Measurements from ENCODE around the gene PALM.
"Not testable (repeated sequence)": the region's sequence is repeated elsewhere in the genome, so short reads cannot be mapped to it uniquely, and the experiment has no call there.

Gene PALM

GRCh38 chr19:708154-709143, at the start of gene PALM:
Gene PALM, plus strand, starts transcription at chr19:708935. Its CDS starts 212 bp downstream, at chr19:709147.
- no peak for FAIRE-seq

DNA sequence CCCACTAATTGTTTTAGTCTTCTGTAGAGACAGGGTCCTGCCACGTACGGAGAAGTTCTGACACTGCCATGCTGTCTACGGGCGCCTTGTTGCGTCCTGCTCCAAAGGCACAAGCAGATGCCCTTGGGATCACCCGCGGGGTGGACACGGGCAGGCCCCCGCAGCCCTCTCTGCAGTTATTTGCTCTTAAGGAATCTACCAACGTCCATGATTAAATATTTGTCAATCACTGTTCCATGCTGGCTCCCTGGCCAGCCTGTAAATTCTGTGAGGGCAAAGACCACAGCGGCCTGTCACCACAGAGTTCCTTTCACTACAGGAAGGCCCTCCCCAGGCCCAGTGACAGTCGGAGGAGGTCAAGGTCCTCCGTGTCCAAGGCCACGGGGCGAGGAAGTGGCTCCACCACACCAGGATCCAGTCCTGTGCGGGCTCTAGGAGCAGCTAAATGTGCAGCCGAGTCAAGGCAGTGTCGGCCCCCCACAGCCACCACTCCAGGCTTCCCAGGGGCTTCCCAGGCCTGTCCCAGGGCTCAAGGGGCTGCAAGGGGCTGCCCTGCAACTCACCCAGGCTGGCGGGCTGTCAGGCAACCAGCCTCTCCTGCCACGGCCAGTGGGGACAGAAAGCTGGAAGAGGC, 47.8 kb upstream of the PALM start:
- no peak for FAIRE-seq

DNA sequence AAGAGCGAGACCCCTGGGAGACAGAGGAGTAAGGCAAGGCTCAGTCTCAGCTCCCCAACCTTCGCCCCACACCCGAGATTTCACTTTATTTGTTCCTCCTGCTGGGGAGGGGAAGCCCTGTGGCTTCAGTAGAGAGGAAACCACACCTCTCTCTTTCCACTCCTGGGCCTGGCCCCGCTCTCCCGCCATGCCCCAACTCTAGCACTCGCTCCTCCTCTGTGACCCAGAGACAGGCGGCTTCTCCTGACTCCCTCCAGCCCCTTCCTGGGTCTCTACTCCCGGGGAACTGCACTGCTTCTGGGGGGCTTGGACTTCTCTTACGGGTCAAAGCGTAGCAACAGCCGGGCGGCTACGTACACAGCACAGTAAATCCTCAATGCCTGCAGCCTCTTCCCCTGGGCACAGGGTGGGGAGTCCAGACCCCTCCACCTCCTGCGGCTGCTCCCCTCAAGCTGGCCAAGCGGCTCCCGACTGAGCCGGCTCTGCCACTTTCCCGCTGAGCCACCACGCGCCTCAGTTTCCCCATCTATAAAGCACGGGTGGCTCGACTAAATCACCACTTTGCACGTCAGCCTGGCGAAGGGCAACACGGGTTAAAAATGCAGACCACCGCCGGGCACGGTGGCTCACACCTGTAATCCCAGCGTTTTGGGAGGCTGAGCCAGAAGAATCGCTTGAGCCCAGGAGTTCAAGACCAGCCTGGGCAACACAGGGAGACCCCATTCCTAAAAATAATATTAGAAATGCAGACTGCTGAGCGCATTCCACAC, 47.1 kb upstream of the PALM start:
- FAIRE-seq = no peak

GRCh38 chr19:662207-662961, 46.4 kb upstream of the PALM start:
- FAIRE-seq = no peak

DNA sequence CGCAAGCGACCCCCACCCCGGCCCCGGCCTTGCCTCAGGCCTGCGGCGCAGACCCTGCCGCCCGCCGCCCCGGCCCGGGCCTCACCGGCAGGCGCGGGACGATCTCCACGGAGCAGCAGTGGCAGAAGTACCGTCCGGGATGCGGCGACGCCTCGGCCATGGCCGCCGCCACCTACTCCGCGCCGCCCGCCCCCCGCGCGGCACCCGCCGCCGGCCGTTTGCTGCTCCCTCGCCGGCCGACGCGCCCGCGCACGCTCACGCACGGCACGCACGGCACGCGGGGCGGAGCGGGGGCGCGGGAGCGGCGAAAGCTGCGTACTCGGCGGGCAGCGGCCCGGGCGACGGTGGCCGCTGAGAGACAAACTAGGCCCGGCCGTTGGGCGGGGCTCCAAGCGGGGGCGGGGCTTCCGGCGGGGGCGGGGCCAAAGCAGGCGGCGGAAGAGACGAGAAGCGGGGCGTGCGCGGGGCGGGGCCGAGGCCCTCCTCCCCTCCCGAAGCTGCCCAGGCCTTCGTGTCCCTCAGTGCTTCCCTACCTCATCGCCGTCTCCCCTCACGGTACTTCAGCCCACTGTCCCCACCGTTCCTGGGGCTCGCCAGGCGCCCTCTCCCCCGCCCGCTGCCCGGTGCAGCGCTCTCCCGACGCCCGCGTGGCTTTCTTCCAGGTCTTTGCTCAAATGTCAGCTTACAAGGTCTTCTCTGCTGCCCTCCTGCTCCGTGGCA, 45.6 kb upstream of the PALM start, which contains the start of gene RNF126:
Gene RNF126, minus strand, starts transcription at position 253 of the 720 bp plus-strand sequence. Its CDS starts 93 bp downstream, at position 160.
- no peak for FAIRE-seq

DNA sequence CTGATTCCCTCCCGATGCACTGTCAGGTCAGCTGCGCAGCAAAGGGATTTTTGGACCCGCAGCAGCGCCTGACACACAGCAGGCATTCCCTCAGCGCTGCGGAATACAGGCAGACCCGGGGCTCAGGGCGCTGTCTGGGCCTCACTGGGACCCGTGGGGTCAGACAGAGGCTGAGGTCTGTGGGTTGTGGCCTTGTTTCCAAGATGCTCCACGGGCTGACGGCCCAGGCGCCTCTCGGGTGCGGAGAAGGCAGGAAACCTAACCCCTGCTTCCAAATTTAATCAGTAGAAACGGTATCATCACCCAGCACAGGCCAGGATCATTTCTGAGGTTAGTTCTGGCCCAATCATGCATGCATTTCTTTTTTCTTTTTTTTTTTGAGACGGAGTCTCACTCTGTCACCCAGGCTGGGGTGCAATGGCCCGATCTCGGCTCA, 45.0 kb upstream of the PALM start:
- no peak for FAIRE-seq

GRCh38 chr19:664913-665443, 43.8 kb upstream of the PALM start:
- no peak for FAIRE-seq

- not testable (repeated sequence) for FAIRE-seq
Measured at GRCh38 chr19:666985-667573, 41.7 kb upstream of the PALM start.

- not testable (repeated sequence) for FAIRE-seq
Measured at GRCh38 chr19:668675-669434, 39.9 kb upstream of the PALM start.

GRCh38 chr19:670609-671075, 38.1 kb upstream of the PALM start:
- FAIRE-seq = no peak

DNA sequence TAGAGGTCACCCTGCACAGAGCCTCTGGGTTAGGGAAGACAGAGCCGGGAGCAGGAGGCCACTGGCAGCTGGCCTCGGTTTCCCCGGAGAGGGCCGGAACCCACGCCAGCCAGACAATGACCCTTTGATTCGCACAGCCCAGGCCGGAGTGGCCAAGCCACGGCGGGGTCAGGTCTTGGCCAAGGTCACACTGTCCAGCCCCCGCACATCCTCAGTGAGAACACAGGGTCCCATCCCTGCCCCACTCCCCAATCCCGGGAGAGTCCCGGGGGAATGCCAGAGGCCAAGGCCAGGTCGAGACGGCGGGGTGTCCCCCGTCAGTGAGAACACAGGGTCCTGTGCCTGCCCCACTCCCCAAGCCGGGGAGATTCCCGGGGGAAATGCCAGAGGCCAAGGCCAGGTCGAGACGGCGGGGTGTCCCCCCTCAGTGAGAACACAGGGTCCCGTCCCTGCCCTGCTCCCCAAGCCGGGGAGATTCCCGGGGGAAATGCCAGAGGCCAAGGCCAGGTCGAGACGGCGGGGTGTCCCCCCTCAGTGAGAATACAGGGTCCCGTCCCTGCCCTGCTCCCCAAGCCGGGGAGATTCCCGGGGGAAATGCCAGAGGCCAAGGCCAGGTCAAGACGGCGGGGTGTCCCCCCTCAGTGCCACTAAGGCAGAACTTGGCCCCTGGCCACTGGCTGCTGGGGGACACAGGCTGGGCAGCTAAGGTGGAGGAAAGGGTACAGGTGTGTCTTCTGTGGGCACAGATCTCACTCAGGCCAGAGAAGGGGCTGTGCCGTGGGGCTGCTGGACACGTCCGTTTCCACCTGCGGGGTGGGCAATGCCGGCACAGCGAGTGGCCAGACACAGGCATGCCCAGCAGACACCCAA, 34.2 kb upstream of the PALM start:
- FAIRE-seq = no peak

GRCh38 chr19:676007-676338, 32.8 kb upstream of the PALM start:
- no peak for FAIRE-seq

DNA sequence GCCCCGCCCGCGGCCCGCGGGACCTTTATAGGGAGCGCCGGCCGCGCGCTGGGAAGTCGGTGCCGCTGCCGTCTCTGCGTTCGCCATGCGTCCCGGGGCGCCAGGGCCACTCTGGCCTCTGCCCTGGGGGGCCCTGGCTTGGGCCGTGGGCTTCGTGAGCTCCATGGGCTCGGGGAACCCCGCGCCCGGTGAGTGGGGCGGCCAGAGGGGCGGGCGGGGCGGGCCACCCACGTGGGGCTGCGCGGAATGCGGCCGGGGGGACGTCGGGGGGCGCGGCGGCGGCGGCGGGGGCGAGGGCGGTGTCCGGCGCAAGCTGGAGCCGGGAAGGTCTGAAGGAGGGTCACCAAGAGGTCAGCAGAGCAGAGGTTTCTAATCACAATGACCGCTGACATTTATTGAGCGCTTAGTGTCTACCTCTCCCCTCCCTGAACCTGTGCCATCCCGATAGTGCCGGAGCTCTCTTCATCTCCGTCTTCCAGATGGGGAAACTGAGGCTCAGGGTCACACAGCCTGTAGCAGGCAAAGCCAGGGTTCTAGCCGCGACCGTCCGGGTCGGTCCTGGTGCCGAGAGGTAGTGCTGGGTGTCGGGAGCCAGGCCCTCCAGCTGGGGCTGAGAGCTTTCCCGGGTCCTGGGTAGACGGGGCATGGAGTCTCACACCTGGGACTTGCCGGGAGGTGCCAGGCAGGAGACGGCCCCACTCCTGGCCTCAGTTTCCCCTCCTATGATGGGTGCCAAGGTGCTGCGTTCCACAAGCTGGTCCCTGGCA, 32.2 kb upstream of the PALM start, which contains the start of gene FSTL3:
Gene FSTL3, plus strand, starts transcription at position 54 of the 767 bp plus-strand sequence. Its CDS starts 32 bp downstream, at position 86.
- no peak for FAIRE-seq

- no peak for FAIRE-seq
Measured at GRCh38 chr19:677201-677600, 31.5 kb upstream of the PALM start.

DNA sequence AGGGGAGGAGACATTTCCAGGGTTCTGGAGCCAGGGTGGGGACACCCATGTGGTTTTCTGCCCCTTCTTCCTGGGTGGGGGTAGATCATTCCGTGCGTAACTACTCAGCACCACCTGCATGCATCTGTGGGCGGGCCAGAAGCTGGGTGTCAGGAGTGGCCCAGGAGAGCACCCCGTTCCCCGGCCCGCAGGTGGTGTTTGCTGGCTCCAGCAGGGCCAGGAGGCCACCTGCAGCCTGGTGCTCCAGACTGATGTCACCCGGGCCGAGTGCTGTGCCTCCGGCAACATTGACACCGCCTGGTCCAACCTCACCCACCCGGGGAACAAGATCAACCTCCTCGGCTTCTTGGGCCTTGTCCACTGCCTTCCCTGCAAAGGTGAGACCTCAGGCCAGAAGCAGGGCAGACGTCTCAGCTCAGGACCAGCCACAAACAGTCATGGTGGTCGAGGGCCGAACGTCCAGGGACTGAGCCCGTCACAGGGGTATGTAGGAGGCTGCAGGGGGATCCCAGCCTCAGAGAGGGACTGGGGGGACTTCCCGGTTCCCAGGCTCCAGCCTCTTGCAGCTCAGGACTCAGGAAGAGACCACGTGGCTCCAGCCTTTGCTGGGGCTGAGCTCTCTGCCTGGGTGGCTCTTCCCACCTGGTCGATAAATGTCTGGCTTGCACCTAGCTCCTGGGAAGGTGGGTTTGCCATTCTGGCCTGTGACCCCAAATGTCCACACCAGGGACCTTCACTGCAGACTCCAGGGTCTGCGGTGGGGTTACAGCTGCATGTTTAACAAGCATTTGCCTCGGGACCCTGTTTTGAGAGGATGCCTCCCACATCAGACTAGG, 30.9 kb upstream of the PALM start:
- FAIRE-seq = no peak

DNA sequence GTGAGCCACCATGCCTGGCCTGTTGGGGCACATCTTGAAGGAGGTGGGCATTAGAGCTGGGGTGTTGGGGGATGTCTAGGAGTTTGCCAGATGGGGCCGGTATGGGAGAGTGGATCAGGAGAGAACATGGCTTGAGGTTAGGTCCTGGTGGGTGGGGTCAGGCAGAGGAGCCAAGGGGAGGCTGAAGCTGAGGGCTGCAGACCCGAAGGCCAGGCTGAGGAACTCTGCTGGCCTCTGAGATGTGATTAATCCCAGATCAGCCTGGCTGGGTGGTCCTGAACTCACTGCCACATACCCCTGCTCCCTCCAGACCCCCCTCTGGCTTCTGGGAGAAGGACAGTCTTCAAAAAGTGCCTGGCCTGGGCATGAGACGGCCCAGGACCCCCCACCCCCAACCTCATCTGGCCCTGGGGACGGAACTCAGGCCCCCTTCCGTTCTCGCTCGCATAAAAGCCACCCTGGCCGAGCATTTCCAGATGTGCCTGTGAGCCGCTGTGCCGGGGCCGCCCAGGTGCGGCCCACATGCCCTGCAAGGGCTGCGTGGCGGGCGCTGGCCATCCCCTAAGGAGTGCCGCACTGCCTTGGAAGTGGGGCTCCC, 29.8 kb upstream of the PALM start:
- no peak for FAIRE-seq

Data from endometrium (tissue), 2 donors.